ENCODE data around the gene CAPN5.
"Not testable (repeated sequence)": the region's sequence is repeated elsewhere in the genome, so short reads cannot be mapped to it uniquely, and the experiment has no call there.

CAPN5 gene

GRCh38 chr11:77095551-77096490 lies 29.1 kb downstream of the CAPN5 start:
- Histone ChIP-seq H3K27me3 (replicated peaks; ENCODE audit: control insufficient read depth, insufficient read depth, low read length) (no peaks in the 10 kb centered on the region; the same call in 1 of the 2 replicates), H3K4me3 (replicated peaks; ENCODE audit: low read depth, low read length) (no peak overlapping the region), H3K36me3 (ENCODE audit: control insufficient read depth, insufficient read depth, low read length) (no peaks in the 10 kb centered on the region)
- no peak for DNase-seq (ENCODE audit: extremely low read depth, insufficient read length)
- TF ChIP-seq CTCF (IDR thresholded peaks at IDR 0.05; ENCODE audit: insufficient read depth, low read length, poor library complexity, severe bottlenecking) = no peak

GRCh38 chr11:77096591-77097019 lies 29.8 kb downstream of the CAPN5 start:
- no peaks in the 10 kb centered on the region; the same call in 1 of the 2 replicates for H3K27me3 ChIP-seq (replicated peaks; ENCODE audit: control insufficient read depth, insufficient read depth, low read length)
- H3K4me3 ChIP-seq (replicated peaks; ENCODE audit: low read depth, low read length) = no peak overlapping the region
- TF ChIP-seq CTCF (IDR thresholded peaks at IDR 0.05; ENCODE audit: insufficient read depth, low read length, poor library complexity, severe bottlenecking) = no peak
- H3K36me3 ChIP-seq (ENCODE audit: control insufficient read depth, insufficient read depth, low read length) = no peaks in the 10 kb centered on the region
- DNase-seq (ENCODE audit: extremely low read depth, insufficient read length) = no peak

- DNase-seq (ENCODE audit: extremely low read depth, insufficient read length); H3K36me3 ChIP-seq (ENCODE audit: control insufficient read depth, insufficient read depth, low read length); H3K4me3 ChIP-seq (replicated peaks; ENCODE audit: low read depth, low read length): not testable (repeated sequence)
Observed at GRCh38 chr11:77097180-77097579, 30.4 kb downstream of the CAPN5 start.

GRCh38 chr11:77100166-77101042 lies 33.6 kb downstream of the CAPN5 start:
- Histone ChIP-seq H3K4me3 (replicated peaks; ENCODE audit: low read depth, low read length) (no peak overlapping the region), H3K27me3 (replicated peaks; ENCODE audit: control insufficient read depth, insufficient read depth, low read length) (no peaks in the 10 kb centered on the region; the same call in 1 of the 2 replicates), H3K36me3 (ENCODE audit: control insufficient read depth, insufficient read depth, low read length) (no peaks in the 10 kb centered on the region)
- no peak for DNase-seq (ENCODE audit: extremely low read depth, insufficient read length)
- no peak for TF ChIP-seq CTCF (IDR thresholded peaks at IDR 0.05; ENCODE audit: insufficient read depth, low read length, poor library complexity, severe bottlenecking)

More at GRCh38 chr11:77097180-77097579, 30.4 kb downstream of the CAPN5 start:
- H3K27me3 ChIP-seq (replicated peaks; ENCODE audit: control insufficient read depth, insufficient read depth, low read length) = not testable (repeated sequence)

- TF ChIP-seq CTCF (IDR thresholded peaks at IDR 0.05; ENCODE audit: insufficient read depth, low read length, poor library complexity, severe bottlenecking) = peak; percentile 62
- Histone ChIP-seq H3K4me3 (replicated peaks; ENCODE audit: low read depth, low read length) (no peak overlapping the region), H3K36me3 (ENCODE audit: control insufficient read depth, insufficient read depth, low read length) (no peaks in the 10 kb centered on the region), H3K27me3 (replicated peaks; ENCODE audit: control insufficient read depth, insufficient read depth, low read length) (no peaks in the 10 kb centered on the region; the same call in 1 of the 2 replicates)
- DNase-seq (ENCODE audit: extremely low read depth, insufficient read length) = no peak
Observed at GRCh38 chr11:77101043-77101537, 34.3 kb downstream of the CAPN5 start.

All from GM06990 (cell line).